Panc1 (cell line): ENCODE results near the gene RNF144A. TPM values are rescaled to one million over a fixed set of nuclear protein-coding genes. Genes with fewer than 3 reads are reported as not detected.

Experiments used
- ATAC-seq: fragments of 200-7000 bp; cut with Tn5 transposase; 2 replicates; pipeline ENCODE4 v1.9.1; 2020; ENCODE audit warnings: mild to moderate bottlenecking, moderate library complexity
- BruUV-seq: library from RNA; stranded (reverse); fragments of 400-500 nt; replicated peaks from 2 replicates; lab custom pipeline; 2021; lab: Mats Ljungman, UMichigan
- CTCF ChIA-PET: fragments of 300-600 bp; sonication (Branson Sonifier 250); formaldehyde crosslinking; loops from one replicate; lab custom pipeline; 2022; ENCODE audit warnings: antibody characterized with exemption; lab: Charles Lee
- POLR2A ChIA-PET: fragments of 300-600 bp; sonication (Branson Sonifier 250); formaldehyde crosslinking; loops from one replicate; lab custom pipeline; 2022; ENCODE audit warnings: antibody characterized with exemption; lab: Charles Lee
- DNase-seq: peaks from one replicate; pipeline ENCODE4 v3.0.0-alpha.2; 2010; ENCODE audit warnings: low read depth, low spot score
- H3K27ac ChIP-seq: 2 replicates; pipeline ENCODE4 v1.5.1; 2011; ENCODE audit warnings: mild to moderate bottlenecking, low read length, inconsistent platforms
- H3K27me3 ChIP-seq: fragments of 200-500 bp; sonication (Bioruptor generic); 2 replicates; pipeline ENCODE4 v1.6.0; 2014; ENCODE audit warnings: low read length, inconsistent platforms; ENCODE audit not compliant: control insufficient read depth, insufficient read depth
- H3K36me3 ChIP-seq: fragments of 200-500 bp; sonication (Bioruptor generic); 2 replicates; pipeline ENCODE4 v1.5.1; 2014; ENCODE audit warnings: inconsistent platforms, mild to moderate bottlenecking, low read length, moderate library complexity; ENCODE audit not compliant: control insufficient read depth, insufficient read depth
- H3K4me1 ChIP-seq: 2 replicates; pipeline ENCODE4 v1.5.1; 2011; ENCODE audit warnings: inconsistent platforms, mild to moderate bottlenecking, low read length, moderate library complexity; ENCODE audit not compliant: control insufficient read depth, insufficient read depth
- H3K4me3 ChIP-seq, 2 experiments: 2 replicates each; pipeline ENCODE4 v1.5.1; 2011 to 2012; ENCODE audit warnings: low read depth in 2 of 2, low read length in 2 of 2, mild to moderate bottlenecking in 2 of 2, inconsistent platforms in 1 of 2, moderate library complexity in 1 of 2
- H3K9me3 ChIP-seq: fragments of 200-500 bp; sonication (Bioruptor generic); 2 replicates; pipeline ENCODE4 v1.5.1; 2014; ENCODE audit warnings: low read depth, mild to moderate bottlenecking, inconsistent platforms, low read length, moderate library complexity; ENCODE audit not compliant: control insufficient read depth, insufficient read depth
- CTCF ChIP-seq: fragments of 450-650 bp; IDR thresholded peaks from 2 replicates; pipeline ENCODE4 v1.5.1; 2017; ENCODE audit warnings: mild to moderate bottlenecking
- POLR2AphosphoS5 ChIP-seq: IDR thresholded peaks from 2 replicates; pipeline ENCODE4 v1.6.1; 2012; ENCODE audit warnings: mild to moderate bottlenecking, low read depth, low read length, moderate library complexity
- SIN3A ChIP-seq: IDR thresholded peaks from 2 replicates; pipeline ENCODE4 v1.6.1; 2012; ENCODE audit warnings: low read depth, mild to moderate bottlenecking, low read length, moderate library complexity, borderline replicate concordance; ENCODE audit not compliant: insufficient read depth
- TCF7L2 ChIP-seq: IDR thresholded peaks from 2 replicates; pipeline ENCODE4 v1.6.1; 2011; ENCODE audit warnings: mild to moderate bottlenecking, low read depth, low read length, inconsistent platforms
- in situ Hi-C: cut with HindIII; loops from 2 replicates; pipeline ENCODE4 v1.10.0; 2016; ENCODE audit warnings: low sequenced_read_pairs, low pct_unique_long_range_greater_than_20kb
- intact Hi-C: fragments of 100-400 bp; cut with micrococcal nuclease; formaldehyde crosslinking; loops from one replicate; pipeline ENCODE4 v1.10.0; 2022; ENCODE audit not compliant: unreplicated experiment
- total RNA-seq: library from RNA; stranded (reverse); gene quantifications from one replicate; pipeline ENCODE4 v1.2.1, GENCODE V29; 2021; ENCODE audit not compliant: unreplicated experiment
- TF ChIP-seq, protein P1 (sequence below), 2 experiments: IDR thresholded peaks; 2 replicates each; pipeline ENCODE4 v1.6.1; 2011 to 2012; ENCODE audit warnings: low read depth in 2 of 2, control low read depth in 1 of 2, low read length in 1 of 2, mild to moderate bottlenecking in 1 of 2, moderate library complexity in 1 of 2; ENCODE audit not compliant: insufficient read depth in 1 of 2

RNF144A gene
- total RNA-seq, 1 experiment from 2014 or later, result 5.4 TPM

DNA sequence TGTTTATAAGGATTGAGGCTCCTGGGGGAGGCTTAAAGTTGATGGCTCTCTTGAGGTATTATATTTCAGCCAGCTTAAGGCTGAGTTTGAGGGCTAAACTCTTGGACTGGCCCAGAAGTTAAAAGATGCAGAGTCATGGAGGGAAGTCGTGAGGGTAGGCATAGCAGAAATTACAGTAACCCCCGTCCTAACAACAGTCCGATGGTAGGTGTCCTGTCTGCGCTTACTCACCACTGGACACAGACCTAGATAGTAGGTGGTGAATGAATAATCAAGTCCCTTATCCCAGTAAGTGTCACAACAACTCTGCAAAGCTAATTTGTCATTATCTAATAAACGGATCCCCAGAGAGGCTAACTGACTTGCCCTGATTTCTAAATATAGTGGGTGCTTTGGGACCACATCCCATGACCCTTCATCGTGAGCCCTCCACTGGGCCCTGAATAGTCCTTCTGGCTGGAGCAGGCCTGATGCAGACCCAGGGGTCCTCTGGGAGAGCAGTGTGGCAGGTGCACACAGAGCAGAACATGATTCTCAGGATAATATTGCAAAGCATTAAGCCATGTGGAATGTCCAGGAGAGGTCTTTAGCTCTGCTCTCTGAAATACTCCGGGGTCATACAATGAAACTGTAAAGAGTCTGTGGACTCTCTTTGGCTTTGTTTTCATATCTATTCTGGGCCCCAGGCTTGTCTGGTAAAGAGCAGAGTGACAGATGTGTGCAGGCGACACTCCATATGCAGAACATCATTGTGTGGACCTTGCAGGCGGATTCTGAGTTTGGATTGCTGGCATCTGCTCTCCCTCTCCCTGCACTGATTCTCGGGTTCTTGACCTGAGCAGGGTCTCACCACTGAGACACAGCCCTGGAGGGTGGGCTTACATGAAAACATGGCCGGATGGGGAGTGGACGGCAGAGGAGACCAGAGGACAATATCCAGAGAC is 98.1 kb downstream of the RNF144A start:
- in situ Hi-C loops, result no loop called here
- POLR2A ChIA-PET, result interaction anchor here (0.6 kb wide), 1 partner anchor 190 kb away, joined by 8 read pairs; no protein-coding TSS in a partner anchor
- Histone ChIP-seq H3K4me3 (no peak overlapping the region), H3K4me1 (no peaks in the 10 kb centered on the region), H3K27me3 (no peaks in the 10 kb centered on the region), H3K9me3 (no peaks in the 10 kb centered on the region), H3K27ac (no peak overlapping the region), H3K36me3 (no peaks in the 10 kb centered on the region)
- DNase-seq (no peak), ATAC-seq (no peak)
- TF ChIP-seq CTCF (no peak), POLR2AphosphoS5 (no peak), SIN3A (no peak), TCF7L2 (no peak)
- TF ChIP-seq, protein P1, sequence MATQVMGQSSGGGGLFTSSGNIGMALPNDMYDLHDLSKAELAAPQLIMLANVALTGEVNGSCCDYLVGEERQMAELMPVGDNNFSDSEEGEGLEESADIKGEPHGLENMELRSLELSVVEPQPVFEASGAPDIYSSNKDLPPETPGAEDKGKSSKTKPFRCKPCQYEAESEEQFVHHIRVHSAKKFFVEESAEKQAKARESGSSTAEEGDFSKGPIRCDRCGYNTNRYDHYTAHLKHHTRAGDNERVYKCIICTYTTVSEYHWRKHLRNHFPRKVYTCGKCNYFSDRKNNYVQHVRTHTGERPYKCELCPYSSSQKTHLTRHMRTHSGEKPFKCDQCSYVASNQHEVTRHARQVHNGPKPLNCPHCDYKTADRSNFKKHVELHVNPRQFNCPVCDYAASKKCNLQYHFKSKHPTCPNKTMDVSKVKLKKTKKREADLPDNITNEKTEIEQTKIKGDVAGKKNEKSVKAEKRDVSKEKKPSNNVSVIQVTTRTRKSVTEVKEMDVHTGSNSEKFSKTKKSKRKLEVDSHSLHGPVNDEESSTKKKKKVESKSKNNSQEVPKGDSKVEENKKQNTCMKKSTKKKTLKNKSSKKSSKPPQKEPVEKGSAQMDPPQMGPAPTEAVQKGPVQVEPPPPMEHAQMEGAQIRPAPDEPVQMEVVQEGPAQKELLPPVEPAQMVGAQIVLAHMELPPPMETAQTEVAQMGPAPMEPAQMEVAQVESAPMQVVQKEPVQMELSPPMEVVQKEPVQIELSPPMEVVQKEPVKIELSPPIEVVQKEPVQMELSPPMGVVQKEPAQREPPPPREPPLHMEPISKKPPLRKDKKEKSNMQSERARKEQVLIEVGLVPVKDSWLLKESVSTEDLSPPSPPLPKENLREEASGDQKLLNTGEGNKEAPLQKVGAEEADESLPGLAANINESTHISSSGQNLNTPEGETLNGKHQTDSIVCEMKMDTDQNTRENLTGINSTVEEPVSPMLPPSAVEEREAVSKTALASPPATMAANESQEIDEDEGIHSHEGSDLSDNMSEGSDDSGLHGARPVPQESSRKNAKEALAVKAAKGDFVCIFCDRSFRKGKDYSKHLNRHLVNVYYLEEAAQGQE (IDR thresholded peaks at IDR 0.05; ENCODE audit: insufficient read depth in 1 of 2, low read depth in 2 of 2, low read length in 1 of 2), result no peak
- intact Hi-C loops, result no loop called here
- CTCF ChIA-PET, result no interaction called here
- no TSS peak for BruUV-seq

DNA sequence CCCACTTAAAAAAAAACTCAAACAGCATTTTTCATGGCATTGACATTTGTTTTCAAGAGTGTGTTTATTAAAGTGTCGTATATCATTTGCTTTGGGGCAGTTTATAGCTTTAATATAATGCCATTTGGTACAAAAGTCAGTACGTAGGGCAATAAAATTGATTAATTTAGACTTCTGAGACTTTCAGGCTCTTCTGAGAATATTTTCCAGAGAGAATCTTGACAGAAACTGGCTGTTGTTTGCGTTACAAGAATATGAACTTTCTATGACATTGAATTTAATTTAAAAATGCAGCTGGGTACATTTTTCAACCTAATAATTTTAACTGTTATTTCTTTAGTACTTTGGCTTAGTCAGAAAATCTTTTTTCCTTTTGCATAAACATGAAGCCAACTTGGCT is 98.9 kb downstream of the RNF144A start:
- no peaks in the 10 kb centered on the region for H3K27me3 ChIP-seq
- POLR2A ChIA-PET, result no interaction called here
- no peaks in the 10 kb centered on the region for H3K9me3 ChIP-seq
- H3K27ac ChIP-seq, result no peak overlapping the region
- DNase-seq, result no peak
- intact Hi-C loops, result no loop called here
- ATAC-seq, result no peak
- no TSS peak for BruUV-seq
- TF ChIP-seq TCF7L2 (no peak), CTCF (no peak), SIN3A (no peak), POLR2AphosphoS5 (no peak)
- TF ChIP-seq, protein P1 (IDR thresholded peaks at IDR 0.05; ENCODE audit: insufficient read depth in 1 of 2, low read depth in 2 of 2, low read length in 1 of 2), result no peak
- H3K4me1 ChIP-seq, result no peaks in the 10 kb centered on the region
- H3K36me3 ChIP-seq, result no peaks in the 10 kb centered on the region
- CTCF ChIA-PET, result interaction anchor here (0.7 kb wide), 1 partner anchor 1220 kb away, joined by 8 read pairs; no protein-coding TSS in a partner anchor
- in situ Hi-C loops, result no loop called here
- no peak overlapping the region for H3K4me3 ChIP-seq
